Suprapubic skin (tissue), 4 donors: ENCODE data around the gene CCDC196. TPM values are rescaled to one million over a fixed set of nuclear protein-coding genes. Genes with fewer than 3 reads are reported as not detected.

Source experiments
- DNase-seq, 2 donors: peaks; one replicate each; pipeline ENCODE4 v3.0.0-alpha.2; 2019; ENCODE audit warnings: low spot score in 2 of 2
- H3K27ac ChIP-seq: fragments of 200-600 bp; sonication (generic); one replicate; pipeline ENCODE4 v1.5.1; 2019
- H3K27me3 ChIP-seq: fragments of 200-600 bp; sonication (generic); one replicate; pipeline ENCODE4 v1.5.1; 2019
- H3K36me3 ChIP-seq: fragments of 200-600 bp; sonication (generic); one replicate; pipeline ENCODE4 v1.5.1; 2019
- H3K4me1 ChIP-seq: fragments of 200-600 bp; sonication (generic); one replicate; pipeline ENCODE4 v1.5.1; 2019
- H3K4me3 ChIP-seq: fragments of 200-600 bp; sonication (generic); one replicate; pipeline ENCODE4 v1.5.1; 2019; ENCODE audit warnings: mild to moderate bottlenecking
- H3K9me3 ChIP-seq: fragments of 200-600 bp; sonication (generic); one replicate; pipeline ENCODE4 v1.5.1; 2019
- CTCF ChIP-seq, 2 donors: fragments of 200-600 bp in 1 of 2; fragments of 450-650 bp in 1 of 2; sonication (generic) in 1 of 2; IDR thresholded peaks; one replicate each; pipeline ENCODE4 v1.5.1; 2016 to 2019; ENCODE audit warnings: antibody characterized with exemption in 2 of 2, mild to moderate bottlenecking in 1 of 2, moderate library complexity in 1 of 2
- EP300 ChIP-seq: sonication (generic); formaldehyde crosslinking; IDR thresholded peaks from one replicate; pipeline ENCODE4 v1.6.1; 2017; ENCODE audit warnings: antibody characterized with exemption
- POLR2A ChIP-seq, 2 donors: fragments of 450-650 bp; IDR thresholded peaks; one replicate each; pipeline ENCODE4 v1.6.1; 2017; ENCODE audit warnings: antibody characterized with exemption in 2 of 2, mild to moderate bottlenecking in 2 of 2, moderate library complexity in 2 of 2
- POLR2AphosphoS5 ChIP-seq, 3 donors: sonication (generic); formaldehyde crosslinking; IDR thresholded peaks; one replicate each; pipeline ENCODE4 v1.6.1; 2017; ENCODE audit warnings: antibody characterized with exemption in 3 of 3
- WGBS: methylation state at CpG from one replicate; pipeline ENCODE4 v1.1.5; 2018; 5-methylcytosine and 5-hydroxymethylcytosine counted together
- total RNA-seq, 4 donors: library from RNA; depleted of rRNA; stranded (reverse); fragments of >200 nt; gene quantifications; one replicate each; pipeline ENCODE4 v1.1.0, GENCODE V29; 2016

The CCDC196 gene
- total RNA-seq, 4 donors from 2014 or later: not detected

GRCh38 chr14:66493750-66494149 is 7.6 kb downstream of the CCDC196 start:
- TF ChIP-seq POLR2AphosphoS5 (IDR thresholded peaks at IDR 0.05) (no peak), POLR2A (IDR thresholded peaks at IDR 0.05) (no peak), CTCF (IDR thresholded peaks at IDR 0.05) (no peak)
- H3K27ac ChIP-seq: no peak overlapping the region

GRCh38 chr14:66495218-66496098 is 9.3 kb downstream of the CCDC196 start:
- Histone ChIP-seq H3K4me3 (no peak overlapping the region), H3K27me3 (no peaks in the 10 kb centered on the region), H3K27ac (no peak overlapping the region), H3K4me1 (peaks cover 8% of the 10 kb centered on the region), H3K9me3 (no peaks in the 10 kb centered on the region), H3K36me3 (no peaks in the 10 kb centered on the region)
- DNase-seq: no peak
- WGBS: 5% methylated on average over 4 of the region's 4 CpGs
- TF ChIP-seq CTCF (IDR thresholded peaks at IDR 0.05): peak; percentile 57 to 66
- no peak for TF ChIP-seq POLR2AphosphoS5 (IDR thresholded peaks at IDR 0.05)
- TF ChIP-seq EP300: no peak
- TF ChIP-seq POLR2A (IDR thresholded peaks at IDR 0.05): no peak

More at GRCh38 chr14:66493750-66494149, 7.6 kb downstream of the CCDC196 start:
- Histone ChIP-seq H3K4me3 (no peak overlapping the region), H3K27me3 (no peaks in the 10 kb centered on the region), H3K36me3 (no peaks in the 10 kb centered on the region), H3K4me1 (peaks cover 8% of the 10 kb centered on the region), H3K9me3 (no peaks in the 10 kb centered on the region)
- no peak for DNase-seq

- Histone ChIP-seq H3K36me3 (no peaks in the 10 kb centered on the region), H3K27me3 (no peaks in the 10 kb centered on the region), H3K9me3 (no peaks in the 10 kb centered on the region), H3K4me3 (no peak overlapping the region), H3K4me1 (peaks cover 8% of the 10 kb centered on the region), H3K27ac (no peak overlapping the region)
- TF ChIP-seq POLR2AphosphoS5 (IDR thresholded peaks at IDR 0.05): no peak
- TF ChIP-seq POLR2A (IDR thresholded peaks at IDR 0.05): no peak
- TF ChIP-seq CTCF (IDR thresholded peaks at IDR 0.05): no peak
- no peak for TF ChIP-seq EP300
- no peak for DNase-seq
- WGBS: 38% methylated on average over 4 of the region's 4 CpGs
Observed at GRCh38 chr14:66496188-66496807, 10.1 kb downstream of the CCDC196 start.

- no peak for DNase-seq
- peaks cover 8% of the 10 kb centered on the region for H3K4me1 ChIP-seq
- no peaks in the 10 kb centered on the region for H3K36me3 ChIP-seq
- H3K27me3 ChIP-seq: no peaks in the 10 kb centered on the region
- WGBS: 64% methylated on average over 2 of the region's 2 CpGs
- no peak overlapping the region for H3K27ac ChIP-seq
- no peaks in the 10 kb centered on the region for H3K9me3 ChIP-seq
- TF ChIP-seq POLR2AphosphoS5 (IDR thresholded peaks at IDR 0.05): no peak
- TF ChIP-seq CTCF (IDR thresholded peaks at IDR 0.05): no peak
- TF ChIP-seq POLR2A (IDR thresholded peaks at IDR 0.05): no peak
- no peak for TF ChIP-seq EP300
- H3K4me3 ChIP-seq: no peak overlapping the region
Observed at GRCh38 chr14:66496911-66497310, 10.7 kb downstream of the CCDC196 start.

GRCh38 chr14:66498311-66498710 is 12.1 kb downstream of the CCDC196 start:
- TF ChIP-seq POLR2AphosphoS5 (IDR thresholded peaks at IDR 0.05) (no peak), CTCF (IDR thresholded peaks at IDR 0.05) (no peak), POLR2A (IDR thresholded peaks at IDR 0.05) (no peak), EP300 (no peak)
- DNase-seq: no peak
- Histone ChIP-seq H3K4me3 (no peak overlapping the region), H3K4me1 (peaks cover 8% of the 10 kb centered on the region), H3K36me3 (no peaks in the 10 kb centered on the region), H3K27ac (no peak overlapping the region), H3K9me3 (no peaks in the 10 kb centered on the region), H3K27me3 (no peaks in the 10 kb centered on the region)
- WGBS: 76% methylated on average over 3 of the region's 3 CpGs
